D721Med (cell line): Measurements from ENCODE around the gene C8A.

Source experiments
- DNase-seq: peaks from one replicate; pipeline ENCODE4 v3.0.0; 2011; ENCODE audit warnings: low spot score; ENCODE audit not compliant: insufficient read length
- FAIRE-seq: peaks from 2 replicates; lab custom pipeline; 2011; peaks lifted over from hg19 to GRCh38; lab: Jason Lieb, UNC
- TF ChIP-seq, protein P1 (sequence below): IDR thresholded peaks from 2 replicates; pipeline ENCODE4 v1.5.1; 2012; ENCODE audit warnings: mild to moderate bottlenecking, control low read depth; ENCODE audit not compliant: insufficient read depth; ENCODE audit errors: missing control alignments

The C8A gene

DNA sequence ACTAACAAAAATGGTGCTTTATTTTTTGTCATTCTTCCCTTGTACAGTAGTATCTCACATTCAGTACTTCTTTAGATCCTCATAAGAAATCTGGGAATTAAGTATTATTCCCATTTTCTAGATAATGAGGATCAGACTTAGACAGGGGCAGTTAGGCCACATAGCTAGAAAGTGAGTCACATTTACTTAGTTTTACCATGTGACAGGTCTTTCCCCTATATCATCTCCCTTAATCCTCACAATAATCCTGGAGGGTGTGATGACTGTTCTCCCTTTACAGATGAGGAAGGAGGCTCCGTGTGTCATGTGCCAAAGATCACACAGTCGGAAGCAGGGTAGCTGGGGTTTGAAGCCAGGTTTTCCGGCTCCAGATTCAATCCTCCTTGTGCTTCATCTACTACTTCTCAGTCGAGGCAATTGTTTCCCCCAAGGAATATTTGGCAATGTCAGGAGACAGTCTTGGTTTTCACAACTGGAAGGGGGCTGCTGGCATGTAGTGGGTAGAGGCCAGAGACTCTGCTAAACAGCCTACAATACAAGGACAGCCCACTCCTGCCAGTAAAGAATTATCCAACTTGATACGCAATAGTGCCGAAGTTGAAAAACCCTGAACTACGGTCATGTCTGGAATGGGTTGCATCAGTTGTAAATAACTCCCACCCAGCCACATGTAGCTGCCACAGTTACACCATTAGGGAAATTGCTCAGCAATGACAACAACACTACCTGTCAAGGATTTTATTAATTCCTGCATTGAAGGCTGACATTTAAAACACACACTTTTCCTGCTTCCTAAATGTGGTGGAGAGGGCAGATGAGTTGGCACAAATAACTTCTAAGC lies 56.7 kb downstream of the C8A start:
- DNase-seq: no peak
- TF ChIP-seq, protein P1, sequence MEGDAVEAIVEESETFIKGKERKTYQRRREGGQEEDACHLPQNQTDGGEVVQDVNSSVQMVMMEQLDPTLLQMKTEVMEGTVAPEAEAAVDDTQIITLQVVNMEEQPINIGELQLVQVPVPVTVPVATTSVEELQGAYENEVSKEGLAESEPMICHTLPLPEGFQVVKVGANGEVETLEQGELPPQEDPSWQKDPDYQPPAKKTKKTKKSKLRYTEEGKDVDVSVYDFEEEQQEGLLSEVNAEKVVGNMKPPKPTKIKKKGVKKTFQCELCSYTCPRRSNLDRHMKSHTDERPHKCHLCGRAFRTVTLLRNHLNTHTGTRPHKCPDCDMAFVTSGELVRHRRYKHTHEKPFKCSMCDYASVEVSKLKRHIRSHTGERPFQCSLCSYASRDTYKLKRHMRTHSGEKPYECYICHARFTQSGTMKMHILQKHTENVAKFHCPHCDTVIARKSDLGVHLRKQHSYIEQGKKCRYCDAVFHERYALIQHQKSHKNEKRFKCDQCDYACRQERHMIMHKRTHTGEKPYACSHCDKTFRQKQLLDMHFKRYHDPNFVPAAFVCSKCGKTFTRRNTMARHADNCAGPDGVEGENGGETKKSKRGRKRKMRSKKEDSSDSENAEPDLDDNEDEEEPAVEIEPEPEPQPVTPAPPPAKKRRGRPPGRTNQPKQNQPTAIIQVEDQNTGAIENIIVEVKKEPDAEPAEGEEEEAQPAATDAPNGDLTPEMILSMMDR: no peak
- peak; percentile 11 for FAIRE-seq

GRCh38 chr1:56912325-56912724 lies 57.7 kb downstream of the C8A start:
- FAIRE-seq (no peak), DNase-seq (no peak)
- TF ChIP-seq, protein P1: no peak

GRCh38 chr1:56915960-56916359 lies 61.4 kb downstream of the C8A start:
- TF ChIP-seq, protein P1: no peak
- FAIRE-seq (no peak), DNase-seq (no peak)

- DNase-seq (no peak), FAIRE-seq (no peak)
- TF ChIP-seq, protein P1: no peak
Observed at GRCh38 chr1:56916630-56917029, 62.0 kb downstream of the C8A start.

- DNase-seq: no peak
- no peak for FAIRE-seq
- TF ChIP-seq, protein P1: no peak
Observed at GRCh38 chr1:56917356-56917755, 62.8 kb downstream of the C8A start.

DNA sequence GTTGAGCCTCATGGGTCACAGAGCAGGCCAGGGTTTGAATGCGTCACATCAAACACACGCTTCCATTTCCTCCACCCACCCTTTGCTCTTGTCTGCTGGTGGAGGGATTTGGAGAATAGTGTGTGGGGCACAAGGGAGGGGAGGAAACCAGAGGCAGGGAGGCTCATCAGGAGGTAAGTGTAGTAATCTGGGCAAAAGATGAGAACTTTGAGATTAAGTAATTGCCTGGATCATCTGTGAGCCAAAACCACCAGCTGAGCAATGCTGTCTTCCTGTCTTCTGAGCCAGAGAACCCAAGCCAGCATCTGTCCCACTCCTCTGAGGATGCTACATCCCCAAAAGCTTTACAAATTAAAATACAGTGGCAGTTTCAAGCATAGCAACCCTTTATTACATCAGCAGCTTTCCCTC lies 66.0 kb downstream of the C8A start:
- TF ChIP-seq, protein P1: no peak
- FAIRE-seq (no peak), DNase-seq (no peak)

GRCh38 chr1:56921479-56921878 lies 66.9 kb downstream of the C8A start:
- FAIRE-seq: no peak
- DNase-seq: no peak
- TF ChIP-seq, protein P1: no peak
